H1 (cell line): ENCODE results near the gene GALNT15. TPM values are rescaled to one million over a fixed set of nuclear protein-coding genes. Genes with fewer than 3 reads are reported as not detected.

Source experiments
- CTCF ChIA-PET: fragments of 300-600 bp; sonication (Branson Sonifier 250); formaldehyde crosslinking; loops from one replicate; lab custom pipeline; 2021; ENCODE audit not compliant: partially characterized antibody; lab: Charles Lee
- POLR2A ChIA-PET: fragments of 300-600 bp; sonication (Branson Sonifier 250); formaldehyde crosslinking; loops from one replicate; lab custom pipeline; 2021; ENCODE audit warnings: inconsistent platforms; ENCODE audit not compliant: partially characterized antibody; lab: Charles Lee
- DNase-seq, 2 experiments: peaks; one replicate each; pipeline versions ENCODE4 v3.0.0 to v3.0.0-alpha.2; 2010 to 2022; ENCODE audit warnings: low spot score in 2 of 2, low read depth in 1 of 2, mixed read lengths in 1 of 2
- FAIRE-seq: peaks from 2 replicates; lab custom pipeline; 2011; peaks lifted over from hg19 to GRCh38; lab: Jason Lieb, UNC
- H2AFZ ChIP-seq: 2 replicates; pipeline ENCODE4 v1.8.1; 2012; ENCODE audit warnings: low read length, inconsistent platforms
- H2AK5ac ChIP-seq: 2 replicates; pipeline ENCODE4 v1.6.1; 2013; ENCODE audit warnings: low read depth, low read length
- H2BK120ac ChIP-seq: replicated peaks from 2 replicates; pipeline ENCODE3; 2013; ENCODE audit warnings: low read depth, low read length, inconsistent platforms
- H2BK12ac ChIP-seq: 2 replicates; pipeline ENCODE4 v1.6.1; 2013; ENCODE audit warnings: low read depth, low read length
- H2BK15ac ChIP-seq: 2 replicates; pipeline ENCODE4 v1.6.1; 2013; ENCODE audit warnings: low read length
- H2BK20ac ChIP-seq: 2 replicates; pipeline ENCODE4 v1.6.1; 2013; ENCODE audit warnings: low read length
- H2BK5ac ChIP-seq: 2 replicates; pipeline ENCODE4 v1.6.1; 2013; ENCODE audit warnings: low read depth, low read length
- H3K14ac ChIP-seq: 2 replicates; pipeline ENCODE4 v1.6.1; 2013; ENCODE audit warnings: inconsistent platforms; ENCODE audit not compliant: insufficient read length
- H3K18ac ChIP-seq: 2 replicates; pipeline ENCODE4 v1.6.1; 2013; ENCODE audit warnings: low read length; ENCODE audit errors: extremely low read depth
- H3K23ac ChIP-seq: 2 replicates; pipeline ENCODE4 v1.6.1; 2013; ENCODE audit warnings: inconsistent platforms; ENCODE audit not compliant: insufficient read length
- H3K23me2 ChIP-seq: 2 replicates; pipeline ENCODE4 v1.6.1; 2013; ENCODE audit warnings: low read depth, low read length
- H3K27ac ChIP-seq: 2 replicates; pipeline ENCODE4 v1.6.1; 2011; ENCODE audit warnings: low read depth, low read length, inconsistent platforms
- H3K27me3 ChIP-seq, 4 experiments: replicated peaks in 1 of 4; 1 replicate in 1 of 4; 2 replicates in 3 of 4; pipeline versions ENCODE4 v1.6.1 to v1.8.1; 2011 to 2013; ENCODE audit warnings: low read length in 3 of 4, mild to moderate bottlenecking in 3 of 4, inconsistent platforms in 2 of 4, mixed read lengths in 2 of 4, moderate library complexity in 1 of 4; ENCODE audit not compliant: control insufficient read depth in 3 of 4, insufficient read depth in 3 of 4; ENCODE audit errors: extremely low read depth in 1 of 4
- H3K36me3 ChIP-seq, 4 experiments: 2 replicates each; pipeline versions ENCODE4 v1.6.1 to v1.8.1; 2011 to 2013; ENCODE audit warnings: mild to moderate bottlenecking in 4 of 4, low read length in 3 of 4, moderate library complexity in 2 of 4, control low read depth in 1 of 4, inconsistent platforms in 1 of 4; ENCODE audit not compliant: insufficient read depth in 4 of 4, control insufficient read depth in 2 of 4
- H3K4ac ChIP-seq: replicated peaks from 2 replicates; pipeline ENCODE3; 2013; ENCODE audit warnings: low read length, low read depth, mixed read lengths, inconsistent platforms; ENCODE audit not compliant: insufficient read length
- H3K4me1 ChIP-seq, 4 experiments: replicated peaks in 1 of 4; 1 replicate in 1 of 4; 2 replicates in 3 of 4; pipeline versions ENCODE4 v1.6.1 to v1.8.1; 2011 to 2013; ENCODE audit warnings: low read length in 3 of 4, inconsistent platforms in 2 of 4, mixed read lengths in 1 of 4; ENCODE audit not compliant: insufficient read depth in 4 of 4, control insufficient read depth in 3 of 4
- H3K4me2 ChIP-seq, 2 experiments: 2 replicates each; pipeline versions ENCODE4 v1.6.1 to v1.8.1; 2011 to 2013; ENCODE audit warnings: low read depth in 2 of 2, low read length in 2 of 2, control low read depth in 1 of 2, inconsistent platforms in 1 of 2, mild to moderate bottlenecking in 1 of 2; ENCODE audit not compliant: insufficient read depth in 1 of 2
- H3K4me3 ChIP-seq, 4 experiments: fragments of 200-600, 300-600 bp in 1 of 4; sonication (generic), shearing (Covaris generic), sonication (Bioruptor Twin) in 1 of 4; 2 replicates each; pipeline versions ENCODE4 v1.5.1 to v1.8.1; 2011 to 2016; ENCODE audit warnings: low read length in 4 of 4, low read depth in 3 of 4, control low read depth in 2 of 4, inconsistent platforms in 2 of 4, mild to moderate bottlenecking in 2 of 4, mixed read lengths in 1 of 4, moderate library complexity in 1 of 4; ENCODE audit not compliant: insufficient read depth in 2 of 4; ENCODE audit errors: extremely low read depth in 1 of 4
- H3K56ac ChIP-seq: replicated peaks from 2 replicates; pipeline ENCODE3; 2013; ENCODE audit warnings: low read depth, mild to moderate bottlenecking, mixed read lengths, low read length, inconsistent platforms; ENCODE audit not compliant: insufficient read length
- H3K79me1 ChIP-seq: 2 replicates; pipeline ENCODE4 v1.6.1; 2013; ENCODE audit warnings: low read depth, low read length, control low read depth
- H3K79me2 ChIP-seq, 2 experiments: 2 replicates each; pipeline versions ENCODE4 v1.6.1 to v1.8.1; 2012 to 2013; ENCODE audit warnings: low read length in 2 of 2, mild to moderate bottlenecking in 2 of 2, inconsistent platforms in 1 of 2; ENCODE audit not compliant: insufficient read depth in 2 of 2, control insufficient read depth in 1 of 2
- H3K9ac ChIP-seq, 4 experiments: replicated peaks in 1 of 4; 1 replicate in 1 of 4; 2 replicates in 3 of 4; pipeline versions ENCODE4 v1.6.1 to v1.8.1; 2011 to 2013; ENCODE audit warnings: low read depth in 3 of 4, low read length in 3 of 4, control low read depth in 2 of 4, mild to moderate bottlenecking in 2 of 4, moderate library complexity in 2 of 4, inconsistent platforms in 1 of 4; ENCODE audit errors: extremely low read depth in 1 of 4
- H3K9me3 ChIP-seq, 2 experiments: 2 replicates each; pipeline versions ENCODE4 v1.6.1 to v1.8.1; 2012 to 2013; ENCODE audit warnings: mild to moderate bottlenecking in 2 of 2, moderate library complexity in 2 of 2, control low read depth in 1 of 2, inconsistent platforms in 1 of 2, low read depth in 1 of 2, low read length in 1 of 2, mixed read lengths in 1 of 2; ENCODE audit not compliant: insufficient read depth in 2 of 2
- H4K20me1 ChIP-seq, 2 experiments: replicated peaks in 1 of 2; 2 replicates each; pipeline versions ENCODE3 to v1.8.1; 2011 to 2013; ENCODE audit warnings: inconsistent platforms in 2 of 2, low read length in 2 of 2, mild to moderate bottlenecking in 1 of 2; ENCODE audit not compliant: insufficient read depth in 2 of 2, control insufficient read depth in 1 of 2
- H4K5ac ChIP-seq: 2 replicates; pipeline ENCODE4 v1.6.1; 2013; ENCODE audit warnings: low read length, low read depth, mixed read lengths, inconsistent platforms; ENCODE audit not compliant: insufficient read length
- H4K8ac ChIP-seq: 2 replicates; pipeline ENCODE4 v1.8.0; 2013; ENCODE audit warnings: mild to moderate bottlenecking, moderate library complexity, low read length, inconsistent platforms; ENCODE audit not compliant: insufficient read depth; ENCODE audit errors: extremely low read depth
- H4K91ac ChIP-seq: replicated peaks from 2 replicates; pipeline ENCODE3; 2013; ENCODE audit warnings: low read length, mixed read lengths, inconsistent platforms; ENCODE audit not compliant: insufficient read length
- EGR1 ChIP-seq: IDR thresholded peaks from 2 replicates; pipeline ENCODE4 v1.6.1; 2011; ENCODE audit warnings: low read depth, low read length, borderline replicate concordance
- HDAC2 ChIP-seq, 2 experiments: fragments of 300-600 bp in 1 of 2; sonication (generic) in 1 of 2; IDR thresholded peaks; 2 replicates each; pipeline ENCODE4 v1.6.1; 2011 to 2012; ENCODE audit warnings: low read depth in 2 of 2, low read length in 2 of 2, mild to moderate bottlenecking in 2 of 2, moderate library complexity in 2 of 2, borderline replicate concordance in 1 of 2, inconsistent platforms in 1 of 2
- RAD21 ChIP-seq, 2 experiments: IDR thresholded peaks in 1 of 2; conservative IDR thresholded peaks in 1 of 2; 2 replicates each; pipeline ENCODE4 v1.6.1; 2011; ENCODE audit warnings: low read depth in 2 of 2, low read length in 2 of 2, improper control_type of control experiment in 1 of 2, inconsistent platforms in 1 of 2, mild to moderate bottlenecking in 1 of 2, moderate library complexity in 1 of 2
- TEAD4 ChIP-seq: IDR thresholded peaks from 2 replicates; pipeline ENCODE4 v1.6.1; 2012; ENCODE audit warnings: low read depth, low read length, inconsistent platforms, mixed read lengths
- WGBS, 2 experiments: shearing (Covaris generic) in 1 of 2; methylation state at CpG; one replicate each; pipeline versions ENCODE4 v1.1.6 to v1.1.7; 2013 to 2015; ENCODE audit warnings: low lambda C conversion rate in 2 of 2, mixed read lengths in 2 of 2, inconsistent platforms in 1 of 2, low coverage in 1 of 2, missing lambda C conversion rate in 1 of 2; ENCODE audit not compliant: insufficient replicate concordance in 2 of 2, insufficient coverage in 1 of 2, insufficient read length in 1 of 2; ENCODE audit errors: extremely low coverage in 1 of 2, missing lambda C conversion rate in 1 of 2; 5-methylcytosine and 5-hydroxymethylcytosine counted together
- polyA plus RNA-seq, 7 experiments: library from polyadenylated mRNA; depleted of rRNA in 3 of 7; stranded (reverse) in 5 of 7; unstranded in 2 of 7; fragments of >200 nt in 5 of 7; fragments of 200-250 nt in 2 of 7; gene quantifications; 1 replicate in 5 of 7; 2 replicates in 1 of 7; 4 replicates in 1 of 7; pipeline versions ENCODE4 v1.2.1 to v1.2.3, GENCODE V29; 2011 to 2013; ENCODE audit warnings: missing spikeins in 2 of 7, mixed read lengths in 2 of 7
- total RNA-seq: library from RNA; stranded (reverse); fragmentation: NEBNext Ultra II Directional; extraction: Animal tissue kit (Norgen Biotek cat#: 25700); gene quantifications from 2 replicates; pipeline ENCODE4 v1.2.1, GENCODE V29; 2021

Gene GALNT15
- total and polyA plus RNA-seq, 2 of the 8 experiments (the other 6 are each of a cell fraction or from before 2014, with no cell fraction given) = 0.02 TPM; not detected in 1

GRCh38 chr3:16224325-16224724, 49.8 kb downstream of the GALNT15 start:
- no peak overlapping the region for H3K4me2 ChIP-seq
- H2BK12ac ChIP-seq = no peak overlapping the region
- H3K18ac ChIP-seq = no peak overlapping the region
- no peaks in the 10 kb centered on the region for H4K20me1 ChIP-seq
- H2BK120ac ChIP-seq = no peak overlapping the region
- no peak overlapping the region for H4K91ac ChIP-seq
- CTCF ChIA-PET = no interaction called here
- no peak overlapping the region for H4K5ac ChIP-seq
- no peak overlapping the region for H2BK5ac ChIP-seq
- H3K79me2 ChIP-seq = no peaks in the 10 kb centered on the region
- 90% methylated on average over 2 of the region's 2 CpGs; no CpG with 5 or more reads in 1 of the 2 experiments for WGBS, 2 experiments
- no peaks in the 10 kb centered on the region for H3K27me3 ChIP-seq
- FAIRE-seq = no peak
- no peak overlapping the region for H2BK20ac ChIP-seq
- H3K4me1 ChIP-seq = no peaks in the 10 kb centered on the region
- no peak overlapping the region for H3K9ac ChIP-seq
- no peaks in the 10 kb centered on the region for H3K23me2 ChIP-seq
- H3K4me3 ChIP-seq = no peak overlapping the region
- no peaks in the 10 kb centered on the region for H3K79me1 ChIP-seq
- H3K23ac ChIP-seq = no peak overlapping the region
- H2AFZ ChIP-seq = no peak overlapping the region
- H3K14ac ChIP-seq = no peak overlapping the region
- H3K56ac ChIP-seq = no peak overlapping the region
- no peak overlapping the region for H3K4ac ChIP-seq
- no peak overlapping the region for H2BK15ac ChIP-seq
- POLR2A ChIA-PET = no interaction called here
- H3K9me3 ChIP-seq = no peaks in the 10 kb centered on the region
- no peak overlapping the region for H4K8ac ChIP-seq
- no peak for DNase-seq
- no peak overlapping the region for H2AK5ac ChIP-seq
- H3K36me3 ChIP-seq = no peaks in the 10 kb centered on the region
- H3K27ac ChIP-seq = no peak overlapping the region
- TF ChIP-seq HDAC2 (IDR thresholded peaks at IDR 0.05; ENCODE audit: borderline replicate concordance in 1 of 2, low read depth in 2 of 2, low read length in 2 of 2) (no peak), RAD21 (IDR thresholded peaks at IDR 0.05 in 1 of 2, conservative IDR thresholded peaks at IDR 0.05 in 1 of 2; ENCODE audit: low read depth in 2 of 2, low read length in 2 of 2) (no peak), EGR1 (no peak), TEAD4 (no peak)
